Glutamatergic neuron (in vitro differentiated cells): ENCODE data around the gene NR2C1. TPM values are rescaled to one million over a fixed set of nuclear protein-coding genes. Genes with fewer than 3 reads are reported as not detected.
"Not testable (repeated sequence)": the region's sequence is repeated elsewhere in the genome, so short reads cannot be mapped to it uniquely, and the experiment has no call there.

Experiments
- DNase-seq: peaks from one replicate; pipeline ENCODE4 v3.0.0; 2022
- H3K27ac Mint-ChIP-seq: one replicate; pipeline ENCODE4 v1.8.0; 2020; ENCODE audit warnings: mild to moderate bottlenecking, mixed read lengths, inconsistent platforms; ENCODE audit not compliant: unreplicated experiment
- H3K27me3 Mint-ChIP-seq: one replicate; pipeline ENCODE4 v1.8.0; 2020; ENCODE audit warnings: mild to moderate bottlenecking, moderate library complexity, mixed read lengths, inconsistent platforms; ENCODE audit not compliant: unreplicated experiment
- H3K36me3 Mint-ChIP-seq: one replicate; pipeline ENCODE4 v1.8.0; 2020; ENCODE audit warnings: mild to moderate bottlenecking, mixed read lengths, inconsistent platforms; ENCODE audit not compliant: unreplicated experiment
- H3K4me1 Mint-ChIP-seq: one replicate; pipeline ENCODE4 v1.8.0; 2020; ENCODE audit warnings: mild to moderate bottlenecking, low read depth, mixed read lengths, inconsistent platforms; ENCODE audit not compliant: unreplicated experiment
- H3K4me3 Mint-ChIP-seq: one replicate; pipeline ENCODE4 v1.8.0; 2020; ENCODE audit warnings: mild to moderate bottlenecking, mixed read lengths, inconsistent platforms; ENCODE audit not compliant: unreplicated experiment
- H3K9me3 Mint-ChIP-seq: one replicate; pipeline ENCODE4 v1.8.0; 2020; ENCODE audit warnings: mild to moderate bottlenecking, moderate library complexity, mixed read lengths, inconsistent platforms; ENCODE audit not compliant: unreplicated experiment
- CTCF ChIP-seq: fragments of 200-600 bp; sonication (generic); IDR thresholded peaks from one replicate; pipeline ENCODE4 v1.5.0; 2021; ENCODE audit not compliant: partially characterized antibody, unreplicated experiment
- total RNA-seq: library from RNA; stranded (reverse); fragmentation: NEBNext Ultra II Directional; extraction: Animal tissue kit (Norgen Biotek cat#: 25700); gene quantifications from one replicate; pipeline ENCODE4 v1.2.1, GENCODE V29; 2021; ENCODE audit not compliant: unreplicated experiment

Gene NR2C1
- total RNA-seq, 1 donor from 2014 or later: 63.8 TPM

DNA sequence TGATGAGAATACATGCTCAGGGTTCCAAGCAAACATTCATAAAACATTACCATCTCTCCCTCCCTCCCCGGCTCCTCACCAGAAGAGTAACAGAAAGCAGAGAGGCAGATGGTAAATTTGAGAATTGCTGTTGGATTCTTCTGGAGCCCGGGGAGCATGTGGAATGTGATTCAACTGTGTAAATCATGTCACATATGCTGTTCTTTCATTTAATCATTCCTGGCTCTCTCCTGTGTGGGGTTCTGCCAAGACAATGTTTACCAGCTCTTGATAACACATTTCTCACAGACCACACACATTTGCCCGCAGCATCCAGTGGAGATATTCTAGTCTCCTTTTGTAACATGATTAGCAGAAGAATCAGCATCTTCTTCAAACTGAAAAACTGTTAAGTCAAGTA is 23.4 kb upstream of the NR2C1 start:
- no peak for DNase-seq
- Mint-ChIP-seq H3K27me3 (no peaks in the 10 kb centered on the region), H3K9me3 (peaks cover 1% of the 10 kb centered on the region), H3K27ac (no peak overlapping the region), H3K4me3 (no peak overlapping the region), H3K4me1 (peaks cover 1% of the 10 kb centered on the region), H3K36me3 (no peaks in the 10 kb centered on the region)
- no peak for TF ChIP-seq CTCF

DNA sequence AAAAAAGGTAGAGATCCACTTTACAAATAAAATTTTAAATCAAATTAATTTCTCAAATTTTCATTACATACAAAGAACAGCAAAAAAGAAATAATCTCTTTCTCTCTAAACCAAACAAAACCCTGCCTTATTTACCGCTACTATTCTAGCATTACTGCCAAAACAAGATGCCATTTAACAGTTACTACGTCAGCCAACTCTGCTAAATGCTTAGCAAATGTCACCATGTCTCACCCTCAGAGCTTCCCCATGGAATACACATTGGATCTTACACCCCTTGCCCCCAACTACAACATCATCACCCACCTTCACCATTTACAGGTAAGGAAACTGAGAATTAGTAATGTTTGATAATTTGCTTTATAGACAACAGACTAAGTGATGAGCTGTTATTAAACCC is 23.0 kb upstream of the NR2C1 start:
- no peak overlapping the region for H3K4me3 Mint-ChIP-seq
- no peak overlapping the region for H3K27ac Mint-ChIP-seq
- H3K4me1 Mint-ChIP-seq: peaks cover 1% of the 10 kb centered on the region
- TF ChIP-seq CTCF: no peak
- H3K27me3 Mint-ChIP-seq: no peaks in the 10 kb centered on the region
- DNase-seq: no peak
- no peaks in the 10 kb centered on the region for H3K36me3 Mint-ChIP-seq
- peaks cover 1% of the 10 kb centered on the region for H3K9me3 Mint-ChIP-seq

GRCh38 chr12:95095866-95096265 is 22.4 kb upstream of the NR2C1 start:
- not testable (repeated sequence) for H3K27me3 Mint-ChIP-seq, H3K4me3 Mint-ChIP-seq, H3K4me1 Mint-ChIP-seq, H3K27ac Mint-ChIP-seq, DNase-seq, H3K36me3 Mint-ChIP-seq, H3K9me3 Mint-ChIP-seq

GRCh38 chr12:95089462-95089861 is 16.0 kb upstream of the NR2C1 start:
- H3K27me3 Mint-ChIP-seq: no peaks in the 10 kb centered on the region
- no peaks in the 10 kb centered on the region for H3K4me1 Mint-ChIP-seq
- no peak overlapping the region for H3K4me3 Mint-ChIP-seq
- DNase-seq: no peak
- H3K36me3 Mint-ChIP-seq: no peaks in the 10 kb centered on the region
- TF ChIP-seq CTCF: no peak
- H3K9me3 Mint-ChIP-seq: no peaks in the 10 kb centered on the region
- no peak overlapping the region for H3K27ac Mint-ChIP-seq

DNA sequence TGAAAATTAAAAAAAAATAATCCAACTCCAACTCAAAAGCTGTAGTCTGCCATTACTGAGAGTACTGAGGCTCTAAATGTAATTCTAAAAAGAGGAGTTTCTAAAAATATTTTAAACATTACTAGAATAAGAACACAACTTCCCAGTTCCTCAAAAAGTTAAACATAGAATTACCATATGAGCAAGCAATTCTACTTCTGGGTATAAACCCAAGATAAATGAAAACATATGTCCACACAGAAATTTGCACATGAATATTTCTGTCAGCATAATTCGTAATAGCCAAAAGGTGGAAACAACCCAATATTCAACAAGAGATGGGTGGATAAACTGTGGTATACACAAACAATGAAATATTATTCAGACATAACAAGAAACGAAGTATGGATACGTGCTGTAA is 15.0 kb upstream of the NR2C1 start:
- Mint-ChIP-seq H3K4me1 (peaks cover 6% of the 10 kb centered on the region), H3K9me3 (no peaks in the 10 kb centered on the region), H3K27ac (no peak overlapping the region), H3K36me3 (no peaks in the 10 kb centered on the region), H3K4me3 (no peak overlapping the region), H3K27me3 (no peaks in the 10 kb centered on the region)
- no peak for TF ChIP-seq CTCF
- DNase-seq: no peak

DNA sequence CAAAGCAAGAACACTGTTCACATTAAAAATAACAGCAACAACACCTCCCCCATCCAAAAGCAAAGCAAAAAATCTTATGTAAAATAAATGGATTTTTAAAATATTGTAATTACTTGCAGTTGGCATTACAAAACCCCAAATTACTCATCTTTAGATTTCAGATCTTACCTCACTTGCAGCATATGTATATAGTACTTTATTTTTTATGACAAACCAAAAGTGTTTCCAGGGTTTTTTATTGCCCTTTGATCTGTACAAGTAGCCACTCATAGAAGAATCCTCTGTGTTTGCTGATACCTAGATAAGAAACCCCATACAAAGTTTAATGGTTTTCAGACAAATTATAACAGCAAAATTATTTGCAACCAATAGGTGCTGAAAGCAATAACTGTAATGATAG is 12.2 kb upstream of the NR2C1 start:
- no peak for TF ChIP-seq CTCF
- no peak for DNase-seq
- Mint-ChIP-seq H3K27ac (no peak overlapping the region), H3K9me3 (no peaks in the 10 kb centered on the region), H3K36me3 (no peaks in the 10 kb centered on the region), H3K4me3 (no peak overlapping the region), H3K27me3 (no peaks in the 10 kb centered on the region), H3K4me1 (peaks cover 6% of the 10 kb centered on the region)
